ENCODE results near the gene FAM210A.

FAM210A gene

GRCh38 chr18:13620818-13621445 is 105.4 kb downstream of the FAM210A start:
- no peak overlapping the region for H3K27ac Mint-ChIP-seq
- ATAC-seq (replicated peaks) (no peak), DNase-seq (no peak)
- H3K4me1 Mint-ChIP-seq (ENCODE audit: low read depth in 2 of 2): peaks cover 5 to 9% of the 10 kb centered on the region in 2 donors
- peaks cover 2% of the 10 kb centered on the region for H3K36me3 Mint-ChIP-seq (ENCODE audit: insufficient read depth)
- H3K4me3 Mint-ChIP-seq: no peak overlapping the region
- peaks cover 0 to 5% of the 10 kb centered on the region in 2 donors for H3K27me3 Mint-ChIP-seq
- H3K9me3 Mint-ChIP-seq: no peaks in the 10 kb centered on the region

- H3K27ac Mint-ChIP-seq: no peak overlapping the region
- ATAC-seq (replicated peaks) (no peak), DNase-seq (no peak)
- H3K4me3 Mint-ChIP-seq: no peak overlapping the region
- H3K27me3 Mint-ChIP-seq: peaks cover 0 to 8% of the 10 kb centered on the region in 2 donors
- peaks cover 12 to 14% of the 10 kb centered on the region in 2 donors for H3K4me1 Mint-ChIP-seq (ENCODE audit: low read depth in 2 of 2)
- H3K36me3 Mint-ChIP-seq (ENCODE audit: insufficient read depth): peaks cover 2% of the 10 kb centered on the region
- H3K9me3 Mint-ChIP-seq: no peaks in the 10 kb centered on the region
Observed at GRCh38 chr18:13620206-13620672, 106.1 kb downstream of the FAM210A start.

GRCh38 chr18:13619505-13620205 is 106.7 kb downstream of the FAM210A start:
- peaks cover 18 to 20% of the 10 kb centered on the region in 2 donors for H3K4me1 Mint-ChIP-seq (ENCODE audit: low read depth in 2 of 2)
- H3K36me3 Mint-ChIP-seq (ENCODE audit: insufficient read depth): peaks cover 2% of the 10 kb centered on the region
- ATAC-seq (replicated peaks) (no peak), DNase-seq (no peak)
- H3K4me3 Mint-ChIP-seq: no peak overlapping the region
- no peak overlapping the region for H3K27ac Mint-ChIP-seq
- H3K27me3 Mint-ChIP-seq: peaks cover 5 to 14% of the 10 kb centered on the region in 2 donors
- no peaks in the 10 kb centered on the region for H3K9me3 Mint-ChIP-seq

GRCh38 chr18:13618760-13619438 is 107.5 kb downstream of the FAM210A start:
- H3K27ac Mint-ChIP-seq: no peak overlapping the region

DNA sequence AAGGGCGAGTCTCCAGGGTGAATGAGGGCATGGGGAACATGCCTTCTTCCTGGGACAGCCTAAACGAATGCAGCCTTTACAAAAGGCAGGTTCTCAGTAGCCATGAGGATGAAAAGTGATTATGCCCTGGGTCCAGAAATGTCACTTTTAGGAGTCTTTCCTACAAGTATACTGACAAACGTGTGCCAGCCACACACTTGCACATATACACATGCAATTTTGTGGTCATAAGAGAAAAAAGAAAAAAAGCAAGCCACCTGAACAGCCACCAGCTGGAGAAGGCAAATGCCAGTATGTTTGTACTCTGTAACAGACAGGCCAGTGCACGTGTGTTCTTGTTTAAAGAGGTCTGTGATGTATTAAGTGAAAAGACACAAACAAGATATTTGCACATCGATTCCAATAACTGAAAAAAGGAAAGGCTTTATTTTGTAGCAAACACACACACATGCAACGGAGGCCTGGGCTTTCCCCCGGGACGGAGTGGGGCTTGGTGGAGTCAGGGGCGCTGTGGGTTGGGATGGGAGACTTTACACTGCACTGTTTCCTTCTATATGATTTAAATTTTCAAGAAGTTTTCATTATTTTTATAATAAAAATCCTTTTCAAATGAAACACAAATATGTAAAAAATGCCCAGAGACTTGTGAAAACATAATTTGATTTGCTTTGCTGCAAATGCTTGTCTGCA is 108.4 kb downstream of the FAM210A start:
- peaks cover 6 to 19% of the 10 kb centered on the region in 2 donors for H3K27me3 Mint-ChIP-seq
- no peak for DNase-seq
- H3K4me3 Mint-ChIP-seq: no peak overlapping the region
- H3K4me1 Mint-ChIP-seq (ENCODE audit: low read depth in 2 of 2): peaks cover 33 to 35% of the 10 kb centered on the region in 2 donors
- no peaks in the 10 kb centered on the region for H3K9me3 Mint-ChIP-seq
- no peak for ATAC-seq (replicated peaks)
- H3K27ac Mint-ChIP-seq: no peak overlapping the region
- H3K36me3 Mint-ChIP-seq (ENCODE audit: insufficient read depth): peaks cover 4% of the 10 kb centered on the region

More at GRCh38 chr18:13618760-13619438, 107.5 kb downstream of the FAM210A start:
- Mint-ChIP-seq H3K4me1 (ENCODE audit: low read depth in 2 of 2) (peaks cover 24 to 26% of the 10 kb centered on the region in 2 donors), H3K9me3 (no peaks in the 10 kb centered on the region), H3K27me3 (peaks cover 6 to 19% of the 10 kb centered on the region in 2 donors), H3K4me3 (no peak overlapping the region), H3K36me3 (ENCODE audit: insufficient read depth) (peaks cover 5% of the 10 kb centered on the region)
- ATAC-seq (replicated peaks) (no peak), DNase-seq (no peak)

GRCh38 chr18:13616525-13617035 is 109.8 kb downstream of the FAM210A start:
- Mint-ChIP-seq H3K36me3 (ENCODE audit: insufficient read depth) (peaks cover 13% of the 10 kb centered on the region), H3K27ac (peak overlapping the region; percentile 51 to 95), H3K9me3 (no peaks in the 10 kb centered on the region), H3K4me1 (ENCODE audit: low read depth in 2 of 2) (peaks cover 47% of the 10 kb centered on the region in 2 donors), H3K4me3 (peak overlapping the region; percentile 63 to 84), H3K27me3 (peaks cover 6 to 19% of the 10 kb centered on the region in 2 donors)
- ATAC-seq (replicated peaks) (no peak), DNase-seq (no peak)

- no peak for DNase-seq
- H3K27me3 Mint-ChIP-seq: peaks cover 6 to 19% of the 10 kb centered on the region in 2 donors
- peaks cover 52 to 53% of the 10 kb centered on the region in 2 donors for H3K4me1 Mint-ChIP-seq (ENCODE audit: low read depth in 2 of 2)
- H3K4me3 Mint-ChIP-seq: peak overlapping the region; percentile 63 to 84
- no peak for ATAC-seq (replicated peaks)
- H3K9me3 Mint-ChIP-seq: no peaks in the 10 kb centered on the region
- H3K36me3 Mint-ChIP-seq (ENCODE audit: insufficient read depth): peaks cover 18% of the 10 kb centered on the region
- peak overlapping the region; percentile 51 to 95 for H3K27ac Mint-ChIP-seq
Observed at GRCh38 chr18:13616041-13616440, 110.3 kb downstream of the FAM210A start.

DNA sequence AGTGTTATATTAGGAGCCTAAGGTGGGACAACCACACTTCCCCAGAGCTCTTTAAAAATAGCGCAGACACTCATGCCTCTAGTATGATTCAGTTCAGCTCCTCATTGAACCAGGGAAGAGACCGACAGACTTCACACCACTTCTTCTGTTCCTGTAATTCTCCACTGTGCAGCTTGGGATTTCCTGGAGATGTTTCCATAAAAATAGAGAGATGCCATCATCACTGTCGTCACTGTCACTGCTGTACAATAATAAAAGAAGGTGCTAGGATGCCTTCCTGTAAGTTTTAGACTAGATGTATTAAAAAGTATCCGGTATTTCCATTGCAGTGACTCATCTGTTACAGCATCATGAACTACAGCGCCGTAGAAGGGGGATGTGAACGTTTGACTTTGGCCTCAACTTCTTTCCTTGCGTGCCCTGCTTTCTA is 110.9 kb downstream of the FAM210A start:
- no peak for ATAC-seq (replicated peaks)
- no peak for DNase-seq
- Mint-ChIP-seq H3K4me3 (peak overlapping the region; percentile 63 to 84), H3K4me1 (ENCODE audit: low read depth in 2 of 2) (peaks cover 55% of the 10 kb centered on the region in 2 donors), H3K9me3 (no peaks in the 10 kb centered on the region), H3K27me3 (peaks cover 6 to 19% of the 10 kb centered on the region in 2 donors), H3K36me3 (ENCODE audit: insufficient read depth) (peaks cover 19% of the 10 kb centered on the region), H3K27ac (peak overlapping the region; percentile 85 to 95)

GRCh38 chr18:13614641-13615288 is 111.6 kb downstream of the FAM210A start:
- Mint-ChIP-seq H3K4me1 (ENCODE audit: low read depth in 2 of 2) (peaks cover 52 to 55% of the 10 kb centered on the region in 2 donors), H3K27ac (peak overlapping the region; percentile 85 to 95), H3K9me3 (no peaks in the 10 kb centered on the region), H3K4me3 (peak overlapping the region; percentile 63 to 84), H3K36me3 (ENCODE audit: insufficient read depth) (peaks cover 19% of the 10 kb centered on the region), H3K27me3 (peaks cover 6 to 19% of the 10 kb centered on the region in 2 donors)
- DNase-seq (peak in 1 of 3 experiments; percentile 38), ATAC-seq (replicated peaks) (peak; percentile 26)

GRCh38 chr18:13613591-13614501 is 112.5 kb downstream of the FAM210A start:
- H3K27me3 Mint-ChIP-seq: peaks cover 6 to 19% of the 10 kb centered on the region in 2 donors
- peaks cover 55 to 64% of the 10 kb centered on the region in 2 donors for H3K4me1 Mint-ChIP-seq (ENCODE audit: low read depth in 2 of 2)
- peak overlapping the region; percentile 85 to 95 for H3K27ac Mint-ChIP-seq

More at GRCh38 chr18:13613591-13614501, 112.5 kb downstream of the FAM210A start:
- ATAC-seq (replicated peaks) (no peak), DNase-seq (no peak)
- Mint-ChIP-seq H3K36me3 (ENCODE audit: insufficient read depth) (peaks cover 23% of the 10 kb centered on the region), H3K9me3 (no peaks in the 10 kb centered on the region), H3K4me3 (peak overlapping the region; percentile 84 to 90)

Measured in effector memory CD8-positive, alpha-beta T cell (primary cell).